K562 (cell line): ENCODE data around the gene PYCR2. TPM values are rescaled to one million over a fixed set of nuclear protein-coding genes. Genes with fewer than 3 reads are reported as not detected.
A peak's percentile ranks its signal among the peaks of the same experiment; 100 is the strongest.

Experiments
- ATAC-seq: fragments of 200-7000 bp; cut with Tn5 transposase; 3 replicates; pipeline ENCODE4 v1.9.1; 2020; ENCODE audit warnings: moderate library complexity
- BruUV-seq: library from RNA; stranded (reverse); fragments of 400-500 nt; replicated peaks from 2 replicates; lab custom pipeline; 2021; lab: Mats Ljungman, UMichigan
- CTCF ChIA-PET: fragments of 300-600 bp; formaldehyde crosslinking; extraction: SDS; loops from one replicate; lab custom pipeline; 2021; ENCODE audit warnings: low intra/inter-chr PET ratio; lab: Yijun Ruan, JAX
- POLR2A ChIA-PET: fragments of 300-600, 350-650 bp; sonication (Branson Sonifier 250); formaldehyde crosslinking; extraction: SDS; loops from one replicate; lab custom pipeline; 2021; ENCODE audit warnings: antibody characterized with exemption, inconsistent platforms; lab: Yijun Ruan, JAX
- DNase-seq, 4 experiments: peaks; one replicate each; pipeline versions ENCODE4 v3.0.0 to v3.0.0-alpha.2; 2011 to 2018; ENCODE audit warnings: low spot score in 3 of 4, mixed read lengths in 3 of 4; ENCODE audit errors: extremely low read depth in 1 of 4
- FAIRE-seq: peaks from 2 replicates; lab custom pipeline; 2011; peaks lifted over from hg19 to GRCh38; lab: Jason Lieb, UNC
- H2AFZ ChIP-seq: 2 replicates; pipeline ENCODE4 v1.6.0; 2011; ENCODE audit warnings: low read depth, low read length, control low read depth, inconsistent platforms
- H3K27ac ChIP-seq: fragments of 200-600 bp; 3 replicates; pipeline ENCODE4 v1.8.0; 2011; ENCODE audit warnings: low read depth, mild to moderate bottlenecking, control low read depth, inconsistent platforms, low read length, moderate library complexity, mixed read lengths; ENCODE audit errors: extremely low read depth
- H3K27me3 ChIP-seq, 2 experiments: fragments of 300-600 bp in 1 of 2; 2 replicates in 1 of 2; 3 replicates in 1 of 2; pipeline versions ENCODE4 v1.6.0 to v1.8.0; 2011; ENCODE audit warnings: inconsistent platforms in 2 of 2, low read length in 2 of 2, mild to moderate bottlenecking in 1 of 2, mixed read lengths in 1 of 2, moderate library complexity in 1 of 2; ENCODE audit not compliant: control insufficient read depth in 2 of 2, insufficient read depth in 2 of 2
- H3K36me3 ChIP-seq: fragments of 300-600 bp; 3 replicates; pipeline ENCODE4 v1.8.0; 2011; ENCODE audit warnings: mild to moderate bottlenecking, low read length, inconsistent platforms; ENCODE audit not compliant: control insufficient read depth, insufficient read depth
- H3K4me1 ChIP-seq, 2 experiments: fragments of 200-600 bp in 1 of 2; replicated peaks in 1 of 2; 2 replicates in 1 of 2; 3 replicates in 1 of 2; pipeline versions ENCODE4 v1.5.1 to v1.8.0; 2011; ENCODE audit warnings: inconsistent platforms in 2 of 2, low read length in 2 of 2, mild to moderate bottlenecking in 1 of 2, mixed read lengths in 1 of 2, moderate library complexity in 1 of 2; ENCODE audit not compliant: control insufficient read depth in 2 of 2, insufficient read depth in 2 of 2
- H3K4me2 ChIP-seq: 2 replicates; pipeline ENCODE4 v1.6.1; 2011; ENCODE audit warnings: low read length, control low read depth, inconsistent platforms, mixed read lengths; ENCODE audit not compliant: insufficient read depth
- H3K4me3 ChIP-seq: fragments of 200-600 bp; sonication (generic), shearing (Covaris generic); 2 replicates; pipeline ENCODE4 v1.5.1; 2016; ENCODE audit warnings: control low read depth, inconsistent platforms
- H3K79me2 ChIP-seq: fragments of 200-600 bp; 3 replicates; pipeline ENCODE4 v1.8.0; 2011; ENCODE audit warnings: low read length, inconsistent platforms; ENCODE audit not compliant: control insufficient read depth, insufficient read depth
- H3K9ac ChIP-seq, 2 experiments: 2 replicates each; pipeline versions ENCODE4 v1.6.0 to v1.6.1; 2011; ENCODE audit warnings: low read depth in 2 of 2, low read length in 2 of 2, control low read depth in 1 of 2, inconsistent platforms in 1 of 2, mild to moderate bottlenecking in 1 of 2, mixed read lengths in 1 of 2; ENCODE audit not compliant: insufficient read depth in 1 of 2
- H3K9me1 ChIP-seq: one replicate; pipeline ENCODE4 v1.6.0; 2011; ENCODE audit warnings: inconsistent platforms, mild to moderate bottlenecking, low read length, moderate library complexity; ENCODE audit not compliant: control insufficient read depth, insufficient read depth
- H3K9me3 ChIP-seq: replicated peaks from 2 replicates; pipeline ENCODE4 v1.5.1; 2011; ENCODE audit warnings: low read depth, low read length, inconsistent platforms; ENCODE audit not compliant: control insufficient read depth, insufficient read depth
- H4K20me1 ChIP-seq: replicated peaks from 2 replicates; pipeline ENCODE4 v1.6.1; 2011; ENCODE audit warnings: low read length, inconsistent platforms, mixed read lengths; ENCODE audit not compliant: control insufficient read depth, insufficient read depth
- MAZ ChIP-seq, 2 experiments: fragments of 450-650 bp in 1 of 2; sonication (generic) in 1 of 2; formaldehyde crosslinking; IDR thresholded peaks in 1 of 2; conservative IDR thresholded peaks in 1 of 2; 2 replicates each; pipeline versions ENCODE4 v1.4.0 to v1.5.0; 2020; ENCODE audit warnings: mild to moderate bottlenecking in 1 of 2, missing genetic modification reagents in 1 of 2
- MYC ChIP-seq, 2 experiments: fragments of 250-450 bp in 1 of 2; sonication (Bioruptor Pico) in 1 of 2; IDR thresholded peaks; 2 replicates each; pipeline versions ENCODE4 v1.5.1 to v1.6.1; 2012 to 2021; ENCODE audit warnings: low read depth in 2 of 2, borderline replicate concordance in 1 of 2, improper control_type of control experiment in 1 of 2, low read length in 1 of 2, mild to moderate bottlenecking in 1 of 2, moderate library complexity in 1 of 2
- POLR2AphosphoS5 ChIP-seq: IDR thresholded peaks from 2 replicates; pipeline ENCODE4 v1.6.1; 2011; ENCODE audit warnings: mild to moderate bottlenecking, low read depth, low read length, moderate library complexity; ENCODE audit not compliant: control insufficient read depth, insufficient read depth
- PRDM10 ChIP-seq: fragments of 450-650 bp; IDR thresholded peaks from 2 replicates; pipeline ENCODE4 v1.6.1; 2018; ENCODE audit not compliant: partially characterized antibody
- TCF3 ChIP-seq: sonication (generic); formaldehyde crosslinking; IDR thresholded peaks from 2 replicates; pipeline ENCODE4 v1.4.0; 2020; ENCODE audit warnings: mild to moderate bottlenecking, missing genetic modification reagents
- TOE1 ChIP-seq, 2 experiments: fragments of 450-650 bp in 1 of 2; sonication (generic) in 1 of 2; formaldehyde crosslinking in 1 of 2; IDR thresholded peaks; 2 replicates each; pipeline versions ENCODE4 v1.7.1 to v1.8.0; 2016 to 2022; ENCODE audit warnings: borderline replicate concordance in 2 of 2, mild to moderate bottlenecking in 2 of 2, antibody characterized with exemption in 1 of 2, inconsistent platforms in 1 of 2, low read depth in 1 of 2, missing genetic modification reagents in 1 of 2, moderate library complexity in 1 of 2
- WGBS: fragments of 100-300 bp; shearing (Covaris generic); methylation state at CpG from one replicate; pipeline ENCODE4 v1.1.6; 2016; ENCODE audit warnings: low coverage, mixed read lengths; ENCODE audit not compliant: insufficient coverage; ENCODE audit errors: missing lambda C conversion rate; 5-methylcytosine and 5-hydroxymethylcytosine counted together
- in situ Hi-C: fragments of 300-500 bp; cut with MboI; formaldehyde crosslinking; loops from 4 replicates; pipeline ENCODE4 v1.15.0; 2018; ENCODE audit warnings: inconsistent platforms, mixed read lengths
- intact Hi-C: fragments of 100-400 bp; cut with micrococcal nuclease; formaldehyde crosslinking; loops from 2 replicates; pipeline ENCODE4 v1.14.2; 2022
- polyA plus RNA-seq, 8 experiments: library from polyadenylated mRNA; depleted of rRNA in 4 of 8; stranded (reverse) in 5 of 8; unstranded in 3 of 8; fragments of >200 nt; fragmentation: Nextera tagmentation in 2 of 8; fragmentation: Illumina TruSeq in 1 of 8; extraction: Ambion mirVana in 2 of 8; extraction: Trizol in 1 of 8; gene quantifications; 2 replicates each; pipeline versions ENCODE4 v1.2.1 to v1.2.3, GENCODE V29; 2011 to 2014; ENCODE audit warnings: inconsistent platforms in 1 of 8, missing spikeins in 1 of 8
- total RNA-seq, 7 experiments: library from RNA; depleted of rRNA in 6 of 7; stranded (reverse); fragments of >200 nt in 6 of 7; fragmentation: Illumina TruSeq in 2 of 7; extraction: Trizol in 2 of 7; gene quantifications; 2 replicates each; pipeline versions ENCODE4 v1.2.1 to v1.2.3, GENCODE V29; 2011 to 2021; ENCODE audit warnings: low replicate concordance in 1 of 7

The PYCR2 gene
- total and polyA plus RNA-seq, 9 of the 15 experiments (the other 6 are each of a cell fraction or from before 2014, with no cell fraction given), result 5.5 to 219 (median 127) TPM

DNA sequence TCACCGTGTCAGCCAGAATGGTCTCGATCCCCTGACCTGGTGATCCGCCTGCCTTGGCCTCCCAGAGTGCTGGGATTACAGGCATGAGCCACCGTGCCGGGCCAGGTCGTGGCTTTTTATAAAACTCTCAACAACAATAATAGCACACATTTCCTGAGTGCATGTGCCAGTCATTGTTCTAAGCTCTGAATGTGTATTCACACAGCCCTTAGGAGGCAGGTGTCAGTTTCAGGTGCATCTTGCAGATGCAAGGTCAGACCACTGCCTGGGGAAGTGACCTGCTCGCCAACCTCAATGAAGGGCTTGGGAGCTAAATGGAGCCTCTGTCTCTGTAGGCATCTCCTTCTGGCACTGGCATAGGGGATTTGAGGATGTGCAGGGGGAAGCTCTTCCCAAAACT lies 18.5 kb upstream of the PYCR2 start (continued):
- TF ChIP-seq MYC (IDR thresholded peaks at IDR 0.05; ENCODE audit: low read depth, low read length) (no peak), MYC (CRISPR knock-in tag; IDR thresholded peaks at IDR 0.05; ENCODE audit: borderline replicate concordance, low read depth) (no peak), POLR2AphosphoS5 (no peak)

DNA sequence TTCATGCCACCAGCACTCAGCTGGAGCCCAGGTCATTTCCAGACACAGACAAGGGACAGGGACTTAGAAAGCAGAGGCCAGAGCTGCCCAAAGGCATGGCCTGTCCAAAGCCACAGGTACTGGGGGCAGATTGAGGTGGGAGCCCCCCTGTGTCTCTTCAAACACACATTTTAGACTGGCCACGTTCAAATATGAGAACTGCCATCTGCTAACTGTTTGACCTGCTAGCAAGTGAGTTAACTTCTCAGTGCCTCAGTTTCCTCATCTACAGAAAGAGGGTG lies 17.8 kb upstream of the PYCR2 start:
- in situ Hi-C loops, result no loop called here
- 10% methylated on average over 1 of the region's 1 CpG for WGBS
- CTCF ChIA-PET, result no interaction called here
- TF ChIP-seq MAZ (CRISPR knock-in tag; conservative IDR thresholded peaks at IDR 0.05 in 1 of 2, IDR thresholded peaks at IDR 0.05 in 1 of 2) (0 out of 4 replicates have a peak, but pooled peaks of 1 of the 2 experiments have one; percentile 16), TOE1 (IDR thresholded peaks at IDR 0.05; ENCODE audit: borderline replicate concordance) (peak; percentile 24; the same call in 1 of the 2 replicates), TOE1 (CRISPR knock-in tag; IDR thresholded peaks at IDR 0.05; ENCODE audit: borderline replicate concordance, low read depth) (no peak), TCF3 (no peak), PRDM10 (peak; percentile 23)
- TF ChIP-seq, all 486 proteins: peak for 3
- H4K20me1 ChIP-seq, result no peaks in the 10 kb centered on the region
- H2AFZ ChIP-seq, result peak overlapping the region; percentile 0; the same call in 1 of the 2 replicates
- H3K27ac ChIP-seq, result no peak overlapping the region
- H3K79me2 ChIP-seq, result no peaks in the 10 kb centered on the region
- BruUV-seq, result no TSS peak
- no peaks in the 10 kb centered on the region for H3K36me3 ChIP-seq
- DNase-seq (no peak), FAIRE-seq (peak; percentile 11), ATAC-seq (no peak)
- POLR2A ChIA-PET, result interaction anchor here (1.4 kb wide), 1 partner anchor 16 kb away, joined by 7 read pairs; no protein-coding TSS in a partner anchor
- H3K9me1 ChIP-seq, result no peaks in the 10 kb centered on the region
- peak overlapping the region in 1 of 2 experiments; percentile 71; a peak in 1 of 4 replicates for H3K9ac ChIP-seq
- H3K27me3 ChIP-seq, result no peaks in the 10 kb centered on the region
- no peak overlapping the region for H3K4me2 ChIP-seq
- peaks cover 7 to 23% of the 10 kb centered on the region in 2 experiments; a peak in 4 of 5 replicates for H3K4me1 ChIP-seq
- H3K4me3 ChIP-seq, result no peak overlapping the region
- intact Hi-C loops, result no loop called here
- no peaks in the 10 kb centered on the region for H3K9me3 ChIP-seq
